Measurements from ENCODE around the gene SCAMP1.

SCAMP1 gene

GRCh38 chr5:78419396-78419795, 59.0 kb downstream of the SCAMP1 start:
- Histone ChIP-seq H3K27ac (ENCODE audit: insufficient read depth in 1 of 2, low read depth in 1 of 2, low read length in 2 of 2, poor library complexity in 1 of 2, severe bottlenecking in 2 of 2) (no peak overlapping the region), H3K4me3 (ENCODE audit: control insufficient read depth in 1 of 7, extremely low read depth in 1 of 7, insufficient read depth in 4 of 7, low read depth in 2 of 7, low read length in 6 of 7) (no peak overlapping the region), H3K36me3 (ENCODE audit: control insufficient read depth in 4 of 4, insufficient read depth in 4 of 4, low read length in 3 of 4) (peaks cover 11 to 29% (median 27%) of the 10 kb centered on the region in 4 experiments), H3K9me3 (ENCODE audit: control extremely low read depth in 1 of 5, control insufficient read depth in 4 of 5, insufficient read depth in 2 of 5, low read depth in 1 of 5, low read length in 4 of 5) (no peaks in the 10 kb centered on the region), H3K27me3 (replicated peaks in 2 of 5; ENCODE audit: control insufficient read depth in 4 of 5, insufficient read depth in 5 of 5, low read length in 4 of 5) (no peaks in the 10 kb centered on the region), H3K4me1 (ENCODE audit: control extremely low read depth in 1 of 4, control insufficient read depth in 4 of 4, insufficient read depth in 4 of 4, low read length in 3 of 4) (no peaks in the 10 kb centered on the region)
- 93% methylated on average over 3 of the region's 3 CpGs for WGBS (ENCODE audit: insufficient coverage)
- no peak for DNase-seq
- ChIA-PET POLR2A (no interaction called here), CTCF (interaction anchor here (0.7 kb wide), 1 partner anchor 91 kb away, joined by 3 read pairs; no protein-coding TSS in a partner anchor)

GRCh38 chr5:78420548-78420947, 60.1 kb downstream of the SCAMP1 start:
- DNase-seq = no peak
- Histone ChIP-seq H3K36me3 (ENCODE audit: control insufficient read depth in 4 of 4, insufficient read depth in 4 of 4, low read length in 3 of 4) (peaks cover 11 to 33% (median 28%) of the 10 kb centered on the region in 4 experiments), H3K27ac (ENCODE audit: insufficient read depth in 1 of 2, low read depth in 1 of 2, low read length in 2 of 2, poor library complexity in 1 of 2, severe bottlenecking in 2 of 2) (no peak overlapping the region), H3K9me3 (ENCODE audit: control extremely low read depth in 1 of 5, control insufficient read depth in 4 of 5, insufficient read depth in 2 of 5, low read depth in 1 of 5, low read length in 4 of 5) (no peaks in the 10 kb centered on the region), H3K27me3 (replicated peaks in 2 of 5; ENCODE audit: control insufficient read depth in 4 of 5, insufficient read depth in 5 of 5, low read length in 4 of 5) (no peaks in the 10 kb centered on the region), H3K4me3 (ENCODE audit: control insufficient read depth in 1 of 7, extremely low read depth in 1 of 7, insufficient read depth in 4 of 7, low read depth in 2 of 7, low read length in 6 of 7) (no peak overlapping the region), H3K4me1 (ENCODE audit: control extremely low read depth in 1 of 4, control insufficient read depth in 4 of 4, insufficient read depth in 4 of 4, low read length in 3 of 4) (no peaks in the 10 kb centered on the region)
- POLR2A ChIA-PET = no interaction called here
- CTCF ChIA-PET = no interaction called here

- POLR2A ChIA-PET = no interaction called here
- 100% methylated on average over 1 of the region's 3 CpGs for WGBS (ENCODE audit: insufficient coverage)
- H3K4me3 ChIP-seq (ENCODE audit: control insufficient read depth in 1 of 7, extremely low read depth in 1 of 7, insufficient read depth in 4 of 7, low read depth in 2 of 7, low read length in 6 of 7) = no peak overlapping the region
- H3K36me3 ChIP-seq (ENCODE audit: control insufficient read depth in 4 of 4, insufficient read depth in 4 of 4, low read length in 3 of 4) = peaks cover 15 to 31% (median 21%) of the 10 kb centered on the region in 4 experiments
- no peaks in the 10 kb centered on the region for H3K27me3 ChIP-seq (replicated peaks in 2 of 5; ENCODE audit: control insufficient read depth in 4 of 5, insufficient read depth in 5 of 5, low read length in 4 of 5)
- H3K4me1 ChIP-seq (ENCODE audit: control extremely low read depth in 1 of 4, control insufficient read depth in 4 of 4, insufficient read depth in 4 of 4, low read length in 3 of 4) = no peaks in the 10 kb centered on the region
- H3K9me3 ChIP-seq (ENCODE audit: control extremely low read depth in 1 of 5, control insufficient read depth in 4 of 5, insufficient read depth in 2 of 5, low read depth in 1 of 5, low read length in 4 of 5) = peaks cover 0 to 3% (median 0%) of the 10 kb centered on the region in 5 experiments
- no peak overlapping the region for H3K27ac ChIP-seq (ENCODE audit: insufficient read depth in 1 of 2, low read depth in 1 of 2, low read length in 2 of 2, poor library complexity in 1 of 2, severe bottlenecking in 2 of 2)
- DNase-seq = no peak
- CTCF ChIA-PET = interaction anchor here (1.3 kb wide), 1 partner anchor 10 kb away, joined by 4 read pairs; no protein-coding TSS in a partner anchor
Observed at GRCh38 chr5:78424665-78425064, 64.2 kb downstream of the SCAMP1 start.

- Histone ChIP-seq H3K9me3 (ENCODE audit: control extremely low read depth in 1 of 5, control insufficient read depth in 4 of 5, insufficient read depth in 2 of 5, low read depth in 1 of 5, low read length in 4 of 5) (peaks cover 0 to 10% (median 6%) of the 10 kb centered on the region in 5 experiments), H3K4me3 (ENCODE audit: control insufficient read depth in 1 of 7, extremely low read depth in 1 of 7, insufficient read depth in 4 of 7, low read depth in 2 of 7, low read length in 6 of 7) (no peak overlapping the region), H3K27ac (ENCODE audit: insufficient read depth in 1 of 2, low read depth in 1 of 2, low read length in 2 of 2, poor library complexity in 1 of 2, severe bottlenecking in 2 of 2) (no peak overlapping the region), H3K27me3 (replicated peaks in 2 of 5; ENCODE audit: control insufficient read depth in 4 of 5, insufficient read depth in 5 of 5, low read length in 4 of 5) (no peaks in the 10 kb centered on the region), H3K4me1 (ENCODE audit: control extremely low read depth in 1 of 4, control insufficient read depth in 4 of 4, insufficient read depth in 4 of 4, low read length in 3 of 4) (no peaks in the 10 kb centered on the region), H3K36me3 (ENCODE audit: control insufficient read depth in 4 of 4, insufficient read depth in 4 of 4, low read length in 3 of 4) (peaks cover 10 to 45% (median 19%) of the 10 kb centered on the region in 4 experiments)
- 91% methylated on average over 1 of the region's 2 CpGs for WGBS (ENCODE audit: insufficient coverage)
- ChIA-PET CTCF (no interaction called here), POLR2A (no interaction called here)
- DNase-seq = peak in 2 of 3 donors; percentile 2 to 13
Observed at GRCh38 chr5:78429332-78429980, 69.0 kb downstream of the SCAMP1 start.

DNA sequence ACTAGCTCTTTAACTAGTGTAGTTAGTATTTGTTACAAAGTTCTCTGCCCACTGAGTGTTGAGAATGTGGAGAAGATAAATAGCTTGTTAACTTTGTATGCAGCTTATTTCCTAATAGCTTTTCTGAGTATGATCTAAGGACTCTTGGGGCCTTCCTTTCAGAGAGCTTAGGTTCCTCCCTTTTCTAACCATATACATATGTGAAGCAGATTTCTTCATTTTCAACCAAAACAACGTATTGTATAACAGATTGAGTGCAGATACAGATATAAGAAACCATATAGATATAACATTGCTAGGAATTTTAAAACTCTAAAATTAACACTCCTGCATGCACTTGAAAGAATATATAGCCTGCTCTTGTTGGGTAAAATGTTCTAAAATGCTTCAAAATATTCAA, 70.4 kb downstream of the SCAMP1 start:
- H3K27ac ChIP-seq (ENCODE audit: insufficient read depth in 1 of 2, low read depth in 1 of 2, low read length in 2 of 2, poor library complexity in 1 of 2, severe bottlenecking in 2 of 2) = no peak overlapping the region
- WGBS (ENCODE audit: insufficient coverage) = no CpG with 5 or more reads among the region's 1 CpG
- no peaks in the 10 kb centered on the region for H3K4me1 ChIP-seq (ENCODE audit: control extremely low read depth in 1 of 4, control insufficient read depth in 4 of 4, insufficient read depth in 4 of 4, low read length in 3 of 4)
- ChIA-PET CTCF (interaction anchor here (0.8 kb wide), 1 partner anchor 37 kb away, joined by 3 read pairs; no protein-coding TSS in a partner anchor), POLR2A (no interaction called here)
- DNase-seq = no peak
- no peaks in the 10 kb centered on the region for H3K27me3 ChIP-seq (replicated peaks in 2 of 5; ENCODE audit: control insufficient read depth in 4 of 5, insufficient read depth in 5 of 5, low read length in 4 of 5)
- no peak overlapping the region for H3K4me3 ChIP-seq (ENCODE audit: control insufficient read depth in 1 of 7, extremely low read depth in 1 of 7, insufficient read depth in 4 of 7, low read depth in 2 of 7, low read length in 6 of 7)
- H3K36me3 ChIP-seq (ENCODE audit: control insufficient read depth in 4 of 4, insufficient read depth in 4 of 4, low read length in 3 of 4) = peaks cover 10 to 46% (median 18%) of the 10 kb centered on the region in 4 experiments
- peaks cover 0 to 11% (median 6%) of the 10 kb centered on the region in 5 experiments for H3K9me3 ChIP-seq (ENCODE audit: control extremely low read depth in 1 of 5, control insufficient read depth in 4 of 5, insufficient read depth in 2 of 5, low read depth in 1 of 5, low read length in 4 of 5)

DNA sequence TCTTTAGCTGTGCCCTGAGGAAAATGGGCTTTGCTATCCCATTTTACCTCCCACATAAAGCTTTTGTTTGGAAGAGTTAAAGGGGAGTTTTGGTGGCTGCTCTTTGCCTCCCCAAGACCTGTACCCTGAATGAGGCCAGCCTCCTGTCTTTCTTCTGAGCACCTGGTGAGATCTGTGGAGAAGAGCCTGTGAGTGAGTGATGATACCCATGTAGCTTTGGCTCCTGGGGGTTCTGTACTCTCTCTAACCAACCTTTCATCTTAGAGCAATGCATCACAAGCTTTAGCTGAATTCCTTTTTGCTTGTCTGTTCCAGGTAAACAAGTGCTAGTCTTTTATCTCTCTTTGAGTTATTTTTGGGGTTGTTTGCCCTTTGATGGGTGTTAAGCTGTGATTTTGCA, 73.6 kb downstream of the SCAMP1 start:
- Histone ChIP-seq H3K4me3 (ENCODE audit: control insufficient read depth in 1 of 7, extremely low read depth in 1 of 7, insufficient read depth in 4 of 7, low read depth in 2 of 7, low read length in 6 of 7) (no peak overlapping the region), H3K36me3 (ENCODE audit: control insufficient read depth in 4 of 4, insufficient read depth in 4 of 4, low read length in 3 of 4) (peaks cover 2 to 32% (median 12%) of the 10 kb centered on the region in 4 experiments), H3K27me3 (replicated peaks in 2 of 5; ENCODE audit: control insufficient read depth in 4 of 5, insufficient read depth in 5 of 5, low read length in 4 of 5) (no peaks in the 10 kb centered on the region), H3K4me1 (ENCODE audit: control extremely low read depth in 1 of 4, control insufficient read depth in 4 of 4, insufficient read depth in 4 of 4, low read length in 3 of 4) (no peaks in the 10 kb centered on the region), H3K9me3 (ENCODE audit: control extremely low read depth in 1 of 5, control insufficient read depth in 4 of 5, insufficient read depth in 2 of 5, low read depth in 1 of 5, low read length in 4 of 5) (peaks cover 0 to 13% (median 3%) of the 10 kb centered on the region in 5 experiments), H3K27ac (ENCODE audit: insufficient read depth in 1 of 2, low read depth in 1 of 2, low read length in 2 of 2, poor library complexity in 1 of 2, severe bottlenecking in 2 of 2) (no peak overlapping the region)
- ChIA-PET CTCF (interaction anchor here (1.3 kb wide), 1 partner anchor 9 kb away, joined by 4 read pairs; no protein-coding TSS in a partner anchor), POLR2A (no interaction called here)
- no peak for DNase-seq

DNA sequence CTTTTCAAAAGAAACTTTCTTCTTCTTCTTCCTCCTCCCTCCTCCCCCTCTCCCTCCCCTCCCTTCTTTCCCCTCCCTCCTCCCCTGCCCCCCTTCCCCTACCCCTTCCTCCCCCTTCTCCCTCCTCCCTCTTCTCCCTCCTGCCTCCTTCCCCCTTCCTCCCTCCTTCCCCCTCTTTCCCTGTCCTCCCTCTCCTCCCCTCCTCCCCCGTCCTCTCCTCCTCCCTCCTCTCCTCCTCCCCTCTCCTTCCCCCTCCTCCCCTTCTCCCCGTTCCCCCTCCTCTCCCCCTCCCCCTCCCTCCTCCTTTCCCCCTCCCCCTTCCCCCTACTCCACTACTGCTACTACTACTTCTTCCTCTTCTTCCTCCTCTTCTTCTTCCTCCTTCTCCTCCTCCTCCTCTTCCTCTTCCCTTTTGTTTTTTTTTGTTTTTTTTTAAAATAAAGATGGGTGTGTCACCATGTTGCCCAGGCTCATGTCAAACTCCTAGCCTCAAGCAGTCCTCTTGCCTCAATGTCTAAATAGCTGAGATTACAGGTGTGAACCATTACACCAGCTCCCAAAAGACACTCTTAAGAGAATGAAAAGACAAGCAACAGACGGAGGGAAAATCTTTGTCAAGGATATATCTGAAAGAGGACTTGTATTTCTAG, 87.5 kb downstream of the SCAMP1 start:
- Histone ChIP-seq H3K27me3 (replicated peaks in 2 of 5; ENCODE audit: control insufficient read depth in 4 of 5, insufficient read depth in 5 of 5, low read length in 4 of 5) (no peaks in the 10 kb centered on the region), H3K36me3 (ENCODE audit: control insufficient read depth in 4 of 4, insufficient read depth in 4 of 4, low read length in 3 of 4) (peaks cover 0 to 18% (median 3%) of the 10 kb centered on the region in 4 experiments), H3K9me3 (ENCODE audit: control extremely low read depth in 1 of 5, control insufficient read depth in 4 of 5, insufficient read depth in 2 of 5, low read depth in 1 of 5, low read length in 4 of 5) (no peaks in the 10 kb centered on the region), H3K27ac (ENCODE audit: insufficient read depth in 1 of 2, low read depth in 1 of 2, low read length in 2 of 2, poor library complexity in 1 of 2, severe bottlenecking in 2 of 2) (no peak overlapping the region), H3K4me3 (ENCODE audit: control insufficient read depth in 1 of 7, extremely low read depth in 1 of 7, insufficient read depth in 4 of 7, low read depth in 2 of 7, low read length in 6 of 7) (no peak overlapping the region), H3K4me1 (ENCODE audit: control extremely low read depth in 1 of 4, control insufficient read depth in 4 of 4, insufficient read depth in 4 of 4, low read length in 3 of 4) (no peaks in the 10 kb centered on the region)
- ChIA-PET CTCF (no interaction called here), POLR2A (no interaction called here)
- DNase-seq = no peak
- no CpG with 5 or more reads among the region's 3 CpGs for WGBS (ENCODE audit: insufficient coverage)
